Measurements from ENCODE around the gene SULT1C3. TPM values are rescaled to one million over a fixed set of nuclear protein-coding genes. Genes with fewer than 3 reads are reported as not detected.

SULT1C3 gene
- total RNA-seq, 2 donors from 2014 or later: not detected

- no peak for ATAC-seq
- Histone ChIP-seq H3K4me1 (no peaks in the 10 kb centered on the region), H3K9me3 (peaks cover 0 to 13% (median 3%) of the 10 kb centered on the region in 3 donors)
Observed at GRCh38 chr2:108224022-108224421, 15.7 kb upstream of the SULT1C3 start.

GRCh38 chr2:108226564-108226963 lies 13.2 kb upstream of the SULT1C3 start:
- no peaks in the 10 kb centered on the region for H3K36me3 ChIP-seq (replicated peaks in 1 of 2; ENCODE audit: insufficient read depth in 1 of 2, low read depth in 2 of 2)
- peaks cover 0 to 13% (median 3%) of the 10 kb centered on the region in 3 donors for H3K9me3 ChIP-seq
- 51% methylated on average over 2 of the region's 2 CpGs for WGBS, 2 donors
- H3K27me3 ChIP-seq: no peaks in the 10 kb centered on the region
- TF ChIP-seq CTCF (IDR thresholded peaks at IDR 0.05) (no peak), POLR2A (IDR thresholded peaks at IDR 0.05) (no peak)
- no peaks in the 10 kb centered on the region for H3K4me1 ChIP-seq
- ATAC-seq (no peak), DNase-seq (no peak)
- H3K4me3 ChIP-seq: no peak overlapping the region
- intact Hi-C loops (cut with DNase I): no loop called here
- no peak overlapping the region for H3K27ac ChIP-seq

More at GRCh38 chr2:108224022-108224421, 15.7 kb upstream of the SULT1C3 start:
- Histone ChIP-seq H3K36me3 (replicated peaks in 1 of 2; ENCODE audit: insufficient read depth in 1 of 2, low read depth in 2 of 2) (no peaks in the 10 kb centered on the region), H3K27me3 (no peaks in the 10 kb centered on the region), H3K4me3 (no peak overlapping the region), H3K27ac (no peak overlapping the region)
- no peak for DNase-seq
- intact Hi-C loops (cut with DNase I): no loop called here
- TF ChIP-seq CTCF (IDR thresholded peaks at IDR 0.05): no peak
- TF ChIP-seq POLR2A (IDR thresholded peaks at IDR 0.05): no peak
- WGBS, 2 donors: 86 to 100% methylated on average over 1 of the region's 1 CpG

- H3K4me1 ChIP-seq: no peaks in the 10 kb centered on the region
- intact Hi-C loops (cut with DNase I): no loop called here
- DNase-seq: no peak
- H3K4me3 ChIP-seq: no peak overlapping the region
- no peaks in the 10 kb centered on the region for H3K27me3 ChIP-seq
- H3K36me3 ChIP-seq (replicated peaks in 1 of 2; ENCODE audit: insufficient read depth in 1 of 2, low read depth in 2 of 2): no peaks in the 10 kb centered on the region
- ATAC-seq: no peak
- peaks cover 0 to 13% (median 3%) of the 10 kb centered on the region in 3 donors for H3K9me3 ChIP-seq
- no peak for TF ChIP-seq POLR2A (IDR thresholded peaks at IDR 0.05)
- no peak for TF ChIP-seq CTCF (IDR thresholded peaks at IDR 0.05)
- 53 to 70% methylated on average over 4 of the region's 4 CpGs for WGBS, 2 donors
- H3K27ac ChIP-seq: no peak overlapping the region
Observed at GRCh38 chr2:108228006-108228405, 11.8 kb upstream of the SULT1C3 start.

- intact Hi-C loops (cut with DNase I): no loop called here
- Histone ChIP-seq H3K27ac (no peak overlapping the region), H3K4me1 (no peaks in the 10 kb centered on the region), H3K36me3 (replicated peaks in 1 of 2; ENCODE audit: insufficient read depth in 1 of 2, low read depth in 2 of 2) (no peaks in the 10 kb centered on the region), H3K27me3 (no peaks in the 10 kb centered on the region), H3K4me3 (no peak overlapping the region), H3K9me3 (peaks cover 0 to 8% (median 3%) of the 10 kb centered on the region in 3 donors)
- ATAC-seq: no peak
- WGBS, 2 donors: 71 to 82% methylated on average over 1 of the region's 1 CpG
- TF ChIP-seq POLR2A (IDR thresholded peaks at IDR 0.05) (no peak), CTCF (IDR thresholded peaks at IDR 0.05) (no peak)
- DNase-seq: no peak
Observed at GRCh38 chr2:108228537-108228936, 11.2 kb upstream of the SULT1C3 start.

GRCh38 chr2:108229875-108230274 lies 9.9 kb upstream of the SULT1C3 start:
- WGBS, 2 donors: 61 to 69% methylated on average over 2 of the region's 2 CpGs
- no peak for ATAC-seq

More at GRCh38 chr2:108229875-108230274, 9.9 kb upstream of the SULT1C3 start:
- H3K4me3 ChIP-seq: no peak overlapping the region
- H3K9me3 ChIP-seq: no peaks in the 10 kb centered on the region
- no peak overlapping the region for H3K27ac ChIP-seq
- DNase-seq: no peak
- intact Hi-C loops (cut with DNase I): no loop called here
- H3K36me3 ChIP-seq (replicated peaks in 1 of 2; ENCODE audit: insufficient read depth in 1 of 2, low read depth in 2 of 2): no peaks in the 10 kb centered on the region
- no peaks in the 10 kb centered on the region for H3K4me1 ChIP-seq
- TF ChIP-seq POLR2A (IDR thresholded peaks at IDR 0.05): no peak
- no peak for TF ChIP-seq CTCF (IDR thresholded peaks at IDR 0.05)
- H3K27me3 ChIP-seq: no peaks in the 10 kb centered on the region
